HCT116 (cell line): ENCODE results near the gene RACK1. TPM values are rescaled to one million over a fixed set of nuclear protein-coding genes. Genes with fewer than 3 reads are reported as not detected.

Experiments
- ATAC-seq: fragments of 200-7000 bp; cut with Tn5 transposase; 2 replicates; pipeline ENCODE4 v1.9.1; 2020; ENCODE audit warnings: mild to moderate bottlenecking, moderate library complexity
- BruUV-seq: library from RNA; stranded (reverse); fragments of 400-500 nt; replicated peaks from 2 replicates; lab custom pipeline; 2021; lab: Mats Ljungman, UMichigan
- CTCF ChIA-PET: fragments of 300-600 bp; sonication (Branson Sonifier 250); formaldehyde crosslinking; loops from one replicate; lab custom pipeline; 2021; ENCODE audit warnings: antibody characterized with exemption; lab: Charles Lee
- POLR2A ChIA-PET: fragments of 300-600, 350-600 bp; sonication (Branson Sonifier 250); formaldehyde crosslinking; loops from one replicate; lab custom pipeline; 2021; ENCODE audit warnings: antibody characterized with exemption; lab: Charles Lee
- RAD21 ChIA-PET, 2 experiments: fragments of 300-600 bp; sonication (Branson Sonifier 250); formaldehyde crosslinking; loops; one replicate each; lab custom pipeline; 2023; ENCODE audit warnings: low total read pairs in 2 of 2; ENCODE audit not compliant: uncharacterized antibody in 2 of 2, unreplicated experiment in 2 of 2, low non-redundant PET in 1 of 2; lab: Charles Lee
- DNase-seq: peaks from one replicate; pipeline ENCODE4 v3.0.0-alpha.2; 2010; ENCODE audit warnings: low read depth, low spot score
- H2AFZ ChIP-seq: fragments of 200-600 bp; shearing (Covaris generic), sonication (generic); 2 replicates; pipeline ENCODE4 v1.6.1; 2017; ENCODE audit warnings: low read depth, mixed run types, mixed read lengths, antibody characterized with exemption, low read length; ENCODE audit not compliant: poor library complexity, severe bottlenecking
- H3K27ac ChIP-seq: 2 replicates; pipeline ENCODE4 v1.5.1; 2012; ENCODE audit warnings: low read depth, low read length
- H3K27me3 ChIP-seq: fragments of 200-600 bp; sonication (generic); 2 replicates; pipeline ENCODE4 v1.6.1; 2016; ENCODE audit warnings: mixed run types, low read length, mixed read lengths; ENCODE audit not compliant: insufficient read depth
- H3K36me3 ChIP-seq, 2 experiments: fragments of 200-500 bp in 1 of 2; fragments of 200-600 bp in 1 of 2; sonication (Bioruptor generic) in 1 of 2; sonication (generic) in 1 of 2; 2 replicates each; pipeline versions ENCODE4 v1.5.1 to v1.6.1; 2014 to 2016; ENCODE audit warnings: low read length in 2 of 2, inconsistent platforms in 1 of 2, mixed read lengths in 1 of 2, mixed run types in 1 of 2; ENCODE audit not compliant: insufficient read depth in 2 of 2, control insufficient read depth in 1 of 2
- H3K4me1 ChIP-seq, 2 experiments: fragments of 200-600 bp in 1 of 2; sonication (generic) in 1 of 2; 2 replicates each; pipeline versions ENCODE4 v1.5.1 to v1.6.1; 2012 to 2017; ENCODE audit warnings: low read length in 2 of 2, inconsistent platforms in 1 of 2, mild to moderate bottlenecking in 1 of 2, mixed read lengths in 1 of 2, mixed run types in 1 of 2, moderate library complexity in 1 of 2; ENCODE audit not compliant: insufficient read depth in 2 of 2, control insufficient read depth in 1 of 2
- H3K4me2 ChIP-seq: fragments of 200-600 bp; sonication (generic); 2 replicates; pipeline ENCODE4 v1.6.1; 2017; ENCODE audit warnings: mixed run types, low read length, mixed read lengths
- H3K4me3 ChIP-seq, 2 experiments: fragments of 200-600 bp in 1 of 2; sonication (generic) in 1 of 2; replicated peaks in 1 of 2; 2 replicates each; pipeline ENCODE4 v1.5.1; 2011 to 2016; ENCODE audit warnings: low read length in 2 of 2, control low read depth in 1 of 2, low read depth in 1 of 2, mild to moderate bottlenecking in 1 of 2, mixed read lengths in 1 of 2, mixed run types in 1 of 2
- H3K79me2 ChIP-seq: fragments of 200-600 bp; sonication (generic); 2 replicates; pipeline ENCODE4 v1.6.1; 2017; ENCODE audit warnings: mild to moderate bottlenecking, mixed run types, low read length, moderate library complexity, mixed read lengths; ENCODE audit not compliant: insufficient read depth
- H3K9ac ChIP-seq: fragments of 200-600 bp; sonication (generic); 2 replicates; pipeline ENCODE4 v1.6.1; 2016; ENCODE audit warnings: low read length, mixed read lengths
- H3K9me2 ChIP-seq: fragments of 200-600 bp; sonication (generic), shearing (Covaris generic); 2 replicates; pipeline ENCODE4 v1.6.1; 2017; ENCODE audit warnings: mixed run types, mild to moderate bottlenecking, moderate library complexity; ENCODE audit not compliant: insufficient read depth
- H3K9me3 ChIP-seq, 2 experiments: fragments of 200-500 bp in 1 of 2; fragments of 200-600 bp in 1 of 2; sonication (Bioruptor generic) in 1 of 2; sonication (generic) in 1 of 2; 2 replicates each; pipeline ENCODE4 v1.6.1; 2014 to 2017; ENCODE audit warnings: low read length in 2 of 2, mixed read lengths in 2 of 2, inconsistent platforms in 1 of 2, low read depth in 1 of 2, mild to moderate bottlenecking in 1 of 2, mixed run types in 1 of 2, moderate library complexity in 1 of 2; ENCODE audit not compliant: control insufficient read depth in 1 of 2, insufficient read depth in 1 of 2
- H4K20me1 ChIP-seq: fragments of 200-600 bp; sonication (generic), shearing (Covaris generic); 2 replicates; pipeline ENCODE4 v1.6.1; 2017; ENCODE audit warnings: mixed run types, mild to moderate bottlenecking, moderate library complexity; ENCODE audit not compliant: insufficient read depth
- CEBPB ChIP-seq: IDR thresholded peaks from 2 replicates; pipeline ENCODE4 v1.6.1; 2012; ENCODE audit warnings: low read depth
- CTCF ChIP-seq, 3 experiments: fragments of 200-600 bp in 1 of 3; sonication (generic) in 1 of 3; IDR thresholded peaks in 2 of 3; conservative IDR thresholded peaks in 1 of 3; 2 replicates each; pipeline ENCODE4 v1.5.1; 2012 to 2017; ENCODE audit warnings: low read depth in 2 of 3, low read length in 2 of 3, antibody characterized with exemption in 1 of 3, borderline replicate concordance in 1 of 3, control low read depth in 1 of 3, mild to moderate bottlenecking in 1 of 3, mixed read lengths in 1 of 3, mixed run types in 1 of 3, moderate library complexity in 1 of 3; ENCODE audit not compliant: insufficient read depth in 1 of 3
- ELF1 ChIP-seq: IDR thresholded peaks from 2 replicates; pipeline ENCODE4 v1.6.1; 2012; ENCODE audit warnings: low read depth, borderline replicate concordance
- EZH2 ChIP-seq: fragments of 200-600 bp; sonication (generic); IDR thresholded peaks from 2 replicates; pipeline ENCODE4 v1.6.1; 2017; ENCODE audit warnings: antibody characterized with exemption, mixed run types
- MAX ChIP-seq: IDR thresholded peaks from 2 replicates; pipeline ENCODE4 v1.6.1; 2012
- POLR2A ChIP-seq: IDR thresholded peaks from 2 replicates; pipeline ENCODE4 v1.7.0; 2011; ENCODE audit warnings: borderline replicate concordance; ENCODE audit not compliant: insufficient read depth, insufficient read length; ENCODE audit errors: extremely low read depth
- POLR2AphosphoS5 ChIP-seq: IDR thresholded peaks from 2 replicates; pipeline ENCODE4 v1.6.1; 2011; ENCODE audit warnings: mild to moderate bottlenecking, low read depth, low read length, moderate library complexity
- RAD21 ChIP-seq: IDR thresholded peaks from 2 replicates; pipeline ENCODE4 v1.6.1; 2012; ENCODE audit warnings: low read depth, mild to moderate bottlenecking
- SP1 ChIP-seq: IDR thresholded peaks from 2 replicates; pipeline ENCODE4 v1.6.1; 2012; ENCODE audit warnings: low read depth
- SRF ChIP-seq: IDR thresholded peaks from 2 replicates; pipeline ENCODE4 v1.6.1; 2012; ENCODE audit warnings: low read depth
- TCF7L2 ChIP-seq: IDR thresholded peaks from 2 replicates; pipeline ENCODE4 v1.7.0; 2011; ENCODE audit warnings: borderline replicate concordance, inconsistent platforms; ENCODE audit not compliant: insufficient read depth, insufficient read length; ENCODE audit errors: extremely low read depth
- YY1 ChIP-seq: IDR thresholded peaks from 2 replicates; pipeline ENCODE4 v1.6.1; 2011; ENCODE audit warnings: low read length, low read depth, moderate library complexity, mild to moderate bottlenecking; ENCODE audit not compliant: insufficient replicate concordance; ENCODE audit errors: extremely low read depth
- ZFX ChIP-seq: fragments of 450-650 bp; IDR thresholded peaks from 2 replicates; pipeline ENCODE4 v1.6.1; 2017
- ZNF274 ChIP-seq: fragments of 200-500 bp; sonication (Bioruptor generic); IDR thresholded peaks from 2 replicates; pipeline ENCODE4 v1.6.1; 2014; ENCODE audit warnings: mild to moderate bottlenecking, low read depth, low read length, inconsistent platforms
- intact Hi-C: fragments of 100-400 bp; cut with micrococcal nuclease; formaldehyde crosslinking; loops from 2 replicates; pipeline ENCODE4 v1.10.0; 2022
- total RNA-seq: library from RNA; stranded (reverse); gene quantifications from one replicate; pipeline ENCODE4 v1.2.1, GENCODE V29; 2021; ENCODE audit not compliant: unreplicated experiment
- TF ChIP-seq, protein P1 (sequence below): IDR thresholded peaks from 2 replicates; pipeline ENCODE4 v1.6.1; 2012
- TF ChIP-seq, protein P2 (sequence below): IDR thresholded peaks from 2 replicates; pipeline ENCODE4 v1.6.1; 2012; ENCODE audit warnings: low read depth

Gene RACK1
- total RNA-seq, 1 experiment from 2014 or later = 2,432 TPM

DNA sequence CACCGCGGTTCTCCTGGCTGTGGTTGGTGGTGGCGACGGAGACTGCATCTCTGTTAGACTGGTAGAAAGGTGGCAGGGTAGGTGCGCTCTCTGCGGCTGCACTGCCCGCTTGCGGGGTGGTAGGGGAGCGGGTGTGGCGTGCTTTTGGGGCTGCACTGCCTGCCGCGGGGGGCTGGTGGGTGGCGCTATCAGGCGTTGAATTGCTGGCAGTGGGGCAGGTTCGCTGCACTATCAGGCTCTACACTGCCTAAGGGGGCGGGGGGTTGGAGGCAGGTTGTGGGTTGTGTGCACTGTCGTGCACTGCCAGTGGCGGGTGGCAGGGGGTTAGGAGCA is 38.2 kb upstream of the RACK1 start:
- TF ChIP-seq ZNF274 = no peak
- no peak for TF ChIP-seq SRF
- no peak for TF ChIP-seq ELF1
- no peak for TF ChIP-seq EZH2
- TF ChIP-seq RAD21 = no peak
- TF ChIP-seq CTCF (IDR thresholded peaks at IDR 0.05 in 2 of 3, conservative IDR thresholded peaks at IDR 0.05 in 1 of 3; ENCODE audit: borderline replicate concordance in 1 of 3, insufficient read depth in 1 of 3, low read depth in 2 of 3, low read length in 2 of 3) = no peak
- no peak for TF ChIP-seq CEBPB
- TF ChIP-seq YY1 = no peak
- no peak for TF ChIP-seq SP1
- TF ChIP-seq, protein P1, sequence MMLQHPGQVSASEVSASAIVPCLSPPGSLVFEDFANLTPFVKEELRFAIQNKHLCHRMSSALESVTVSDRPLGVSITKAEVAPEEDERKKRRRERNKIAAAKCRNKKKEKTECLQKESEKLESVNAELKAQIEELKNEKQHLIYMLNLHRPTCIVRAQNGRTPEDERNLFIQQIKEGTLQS = no peak
- no peak for TF ChIP-seq POLR2AphosphoS5
- TF ChIP-seq, protein P2, sequence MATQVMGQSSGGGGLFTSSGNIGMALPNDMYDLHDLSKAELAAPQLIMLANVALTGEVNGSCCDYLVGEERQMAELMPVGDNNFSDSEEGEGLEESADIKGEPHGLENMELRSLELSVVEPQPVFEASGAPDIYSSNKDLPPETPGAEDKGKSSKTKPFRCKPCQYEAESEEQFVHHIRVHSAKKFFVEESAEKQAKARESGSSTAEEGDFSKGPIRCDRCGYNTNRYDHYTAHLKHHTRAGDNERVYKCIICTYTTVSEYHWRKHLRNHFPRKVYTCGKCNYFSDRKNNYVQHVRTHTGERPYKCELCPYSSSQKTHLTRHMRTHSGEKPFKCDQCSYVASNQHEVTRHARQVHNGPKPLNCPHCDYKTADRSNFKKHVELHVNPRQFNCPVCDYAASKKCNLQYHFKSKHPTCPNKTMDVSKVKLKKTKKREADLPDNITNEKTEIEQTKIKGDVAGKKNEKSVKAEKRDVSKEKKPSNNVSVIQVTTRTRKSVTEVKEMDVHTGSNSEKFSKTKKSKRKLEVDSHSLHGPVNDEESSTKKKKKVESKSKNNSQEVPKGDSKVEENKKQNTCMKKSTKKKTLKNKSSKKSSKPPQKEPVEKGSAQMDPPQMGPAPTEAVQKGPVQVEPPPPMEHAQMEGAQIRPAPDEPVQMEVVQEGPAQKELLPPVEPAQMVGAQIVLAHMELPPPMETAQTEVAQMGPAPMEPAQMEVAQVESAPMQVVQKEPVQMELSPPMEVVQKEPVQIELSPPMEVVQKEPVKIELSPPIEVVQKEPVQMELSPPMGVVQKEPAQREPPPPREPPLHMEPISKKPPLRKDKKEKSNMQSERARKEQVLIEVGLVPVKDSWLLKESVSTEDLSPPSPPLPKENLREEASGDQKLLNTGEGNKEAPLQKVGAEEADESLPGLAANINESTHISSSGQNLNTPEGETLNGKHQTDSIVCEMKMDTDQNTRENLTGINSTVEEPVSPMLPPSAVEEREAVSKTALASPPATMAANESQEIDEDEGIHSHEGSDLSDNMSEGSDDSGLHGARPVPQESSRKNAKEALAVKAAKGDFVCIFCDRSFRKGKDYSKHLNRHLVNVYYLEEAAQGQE = no peak
- no peak for TF ChIP-seq ZFX
- TF ChIP-seq TCF7L2 = no peak
- TF ChIP-seq POLR2A = no peak
- TF ChIP-seq MAX = no peak
- ChIA-PET RAD21 (no interaction called here), POLR2A (no interaction called here), CTCF (no interaction called here)
- Histone ChIP-seq H3K27ac (no peak overlapping the region), H3K4me1 (no peaks in the 10 kb centered on the region), H3K36me3 (no peaks in the 10 kb centered on the region), H3K27me3 (no peaks in the 10 kb centered on the region), H3K79me2 (no peaks in the 10 kb centered on the region), H3K9me2 (no peaks in the 10 kb centered on the region), H3K9ac (no peak overlapping the region), H4K20me1 (no peaks in the 10 kb centered on the region), H3K4me3 (no peak overlapping the region), H2AFZ (no peak overlapping the region), H3K9me3 (no peaks in the 10 kb centered on the region), H3K4me2 (no peak overlapping the region)
- DNase-seq (no peak), ATAC-seq (no peak)
- BruUV-seq = no TSS peak
- intact Hi-C loops = no loop called here
